Left lung (tissue), 10 donors: ENCODE results near the gene TCEA3. TPM values are rescaled to one million over a fixed set of nuclear protein-coding genes. Genes with fewer than 3 reads are reported as not detected.

ENCODE experiments used
- ATAC-seq: fragments of 200-7000 bp; cut with Tn5 transposase; one replicate; pipeline ENCODE4 v1.9.1; 2020; ENCODE audit warnings: moderate library complexity
- DNase-seq, 4 donors: peaks; one replicate each; pipeline ENCODE4 v3.0.0-alpha.2; 2013 to 2020
- H3K27ac ChIP-seq, 2 donors: fragments of 200-600 bp; sonication (generic) in 1 of 2; one replicate each; pipeline versions ENCODE4 v1.5.0 to v1.8.0; 2020 to 2021
- H3K27me3 ChIP-seq, 2 donors: fragments of 200-600 bp; sonication (generic) in 1 of 2; one replicate each; pipeline versions ENCODE4 v1.5.0 to v1.8.0; 2020 to 2021
- H3K36me3 ChIP-seq, 2 donors: fragments of 200-600 bp; sonication (generic) in 1 of 2; one replicate each; pipeline versions ENCODE4 v1.5.0 to v1.8.0; 2020 to 2021
- H3K4me1 ChIP-seq, 2 donors: fragments of 200-600 bp; one replicate each; pipeline ENCODE4 v1.8.0; 2021
- H3K4me3 ChIP-seq, 2 donors: fragments of 200-600 bp; sonication (generic) in 1 of 2; one replicate each; pipeline versions ENCODE4 v1.5.0 to v1.8.0; 2020 to 2021; ENCODE audit warnings: mild to moderate bottlenecking in 1 of 2
- H3K9me3 ChIP-seq, 2 donors: fragments of 200-600 bp; sonication (generic) in 1 of 2; one replicate each; pipeline versions ENCODE4 v1.5.0 to v1.8.0; 2020 to 2021
- intact Hi-C, 2 donors: fragments of 100-400 bp; cut with DNase I; formaldehyde crosslinking; loops; one replicate each; pipeline versions ENCODE4 v1.11.2 to v1.14.2; 2022
- polyA plus RNA-seq, 6 donors: library from polyadenylated mRNA; unstranded; fragments of 120-200 nt; gene quantifications; one replicate each; pipeline ENCODE4 v1.2.1, GENCODE V29; 2013; ENCODE audit not compliant: insufficient read length in 6 of 6
- total RNA-seq, 2 donors: library from RNA; stranded (reverse); fragmentation: NEBNext Ultra II Directional; extraction: Animal tissue kit (Norgen Biotek cat#: 25700); gene quantifications; one replicate each; pipeline ENCODE4 v1.2.1, GENCODE V29; 2021
- TF ChIP-seq, protein P1 (sequence below), 2 donors: fragments of 200-600 bp; sonication (generic) in 1 of 2; IDR thresholded peaks; one replicate each; pipeline versions ENCODE4 v1.5.0 to v1.8.0; 2021; ENCODE audit warnings: antibody characterized with exemption in 2 of 2
- donor health status: DM: no; HTN: yes; CAD: no.
- donor health status: DM: no; HTN: no; CAD: no.

Gene TCEA3
- total and polyA plus RNA-seq, 8 donors, result 15.5 to 43.2 (median 28.0) TPM

DNA sequence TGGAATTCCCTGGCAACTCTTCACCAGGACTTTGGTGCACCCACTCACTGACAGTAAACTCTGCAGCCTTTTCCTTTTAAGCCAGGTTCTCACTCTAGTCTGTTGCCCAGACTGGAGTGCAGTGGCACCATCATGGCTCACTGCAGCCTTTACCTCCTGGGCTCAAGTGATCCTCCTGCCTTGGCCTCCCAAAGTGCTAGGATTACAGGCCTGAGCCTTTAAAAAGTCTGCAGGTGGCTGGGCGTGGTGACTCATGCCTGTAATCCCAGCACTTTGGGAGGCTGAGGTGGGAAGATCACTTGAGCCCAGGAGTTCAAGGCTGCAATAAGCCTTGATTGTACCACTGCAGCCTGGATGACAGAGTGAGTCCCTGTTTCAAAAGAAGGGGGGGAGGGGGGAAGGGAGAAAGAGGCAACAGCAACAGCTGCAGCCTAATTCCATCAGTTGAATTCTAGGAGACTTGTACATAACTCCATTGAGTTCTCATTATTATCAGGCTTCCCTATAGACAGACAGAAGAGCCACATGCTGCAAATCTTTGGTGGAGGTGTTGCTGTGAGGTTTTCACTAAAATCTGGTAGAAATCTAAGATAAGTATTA lies 72.4 kb downstream of the TCEA3 start:
- H3K27me3 ChIP-seq, result no peaks in the 10 kb centered on the region
- DNase-seq (no peak), ATAC-seq (no peak)
- TF ChIP-seq, protein P1, sequence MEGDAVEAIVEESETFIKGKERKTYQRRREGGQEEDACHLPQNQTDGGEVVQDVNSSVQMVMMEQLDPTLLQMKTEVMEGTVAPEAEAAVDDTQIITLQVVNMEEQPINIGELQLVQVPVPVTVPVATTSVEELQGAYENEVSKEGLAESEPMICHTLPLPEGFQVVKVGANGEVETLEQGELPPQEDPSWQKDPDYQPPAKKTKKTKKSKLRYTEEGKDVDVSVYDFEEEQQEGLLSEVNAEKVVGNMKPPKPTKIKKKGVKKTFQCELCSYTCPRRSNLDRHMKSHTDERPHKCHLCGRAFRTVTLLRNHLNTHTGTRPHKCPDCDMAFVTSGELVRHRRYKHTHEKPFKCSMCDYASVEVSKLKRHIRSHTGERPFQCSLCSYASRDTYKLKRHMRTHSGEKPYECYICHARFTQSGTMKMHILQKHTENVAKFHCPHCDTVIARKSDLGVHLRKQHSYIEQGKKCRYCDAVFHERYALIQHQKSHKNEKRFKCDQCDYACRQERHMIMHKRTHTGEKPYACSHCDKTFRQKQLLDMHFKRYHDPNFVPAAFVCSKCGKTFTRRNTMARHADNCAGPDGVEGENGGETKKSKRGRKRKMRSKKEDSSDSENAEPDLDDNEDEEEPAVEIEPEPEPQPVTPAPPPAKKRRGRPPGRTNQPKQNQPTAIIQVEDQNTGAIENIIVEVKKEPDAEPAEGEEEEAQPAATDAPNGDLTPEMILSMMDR (IDR thresholded peaks at IDR 0.05), result no peak
- no peaks in the 10 kb centered on the region for H3K9me3 ChIP-seq
- H3K4me3 ChIP-seq, result no peak overlapping the region
- intact Hi-C loops, result no loop called here
- H3K4me1 ChIP-seq, result no peaks in the 10 kb centered on the region
- no peaks in the 10 kb centered on the region for H3K36me3 ChIP-seq
- H3K27ac ChIP-seq, result no peak overlapping the region

DNA sequence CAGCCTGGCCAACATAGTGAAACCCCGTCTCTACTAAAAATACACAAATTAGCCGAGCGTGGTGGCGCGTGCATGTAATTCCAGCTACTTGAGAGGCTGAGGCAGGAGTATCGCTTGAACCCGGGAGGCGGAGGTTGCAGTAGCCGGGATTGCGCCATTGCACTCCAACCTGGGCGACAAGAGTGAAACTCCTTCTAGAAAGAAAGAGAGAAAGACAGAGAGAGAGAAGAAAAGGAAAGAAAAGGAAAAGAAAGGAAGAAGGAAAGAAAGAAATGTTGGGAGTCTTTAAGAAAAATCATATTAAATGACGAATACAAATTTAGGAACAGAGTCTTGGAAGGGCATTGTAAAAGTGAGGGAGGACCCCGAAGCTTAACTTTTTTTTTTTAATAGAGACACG lies 78.6 kb downstream of the TCEA3 start:
- H3K9me3 ChIP-seq, result no peaks in the 10 kb centered on the region
- ATAC-seq (no peak), DNase-seq (no peak)
- TF ChIP-seq, protein P1 (IDR thresholded peaks at IDR 0.05), result no peak
- no peaks in the 10 kb centered on the region for H3K36me3 ChIP-seq
- H3K4me1 ChIP-seq, result peaks cover 5 to 36% of the 10 kb centered on the region in 2 donors
- no peaks in the 10 kb centered on the region for H3K27me3 ChIP-seq
- intact Hi-C loops, result no loop called here
- H3K4me3 ChIP-seq, result no peak overlapping the region
- no peak overlapping the region for H3K27ac ChIP-seq

DNA sequence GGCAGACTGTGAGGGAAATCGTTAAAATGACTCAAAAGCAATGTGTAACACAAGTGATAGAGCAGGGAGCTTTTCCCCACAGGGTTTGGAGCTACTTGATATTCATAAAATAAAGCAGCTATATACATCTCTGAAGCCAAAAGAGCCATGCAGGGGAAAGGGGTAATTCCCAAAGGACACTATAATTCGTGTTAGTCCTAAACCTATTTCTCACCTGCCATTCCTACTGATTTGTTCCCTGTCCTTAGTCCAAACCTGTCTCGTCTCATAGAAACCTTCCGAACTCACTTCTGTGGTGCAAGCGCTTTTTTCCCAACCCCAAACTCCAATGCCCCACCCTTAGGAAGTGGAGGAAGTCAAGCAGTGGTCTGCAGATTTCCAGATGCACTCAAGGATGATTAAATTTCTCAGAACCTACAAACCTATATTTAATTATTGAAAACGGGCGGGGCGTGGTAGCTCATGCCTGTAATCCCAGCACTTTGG lies 79.5 kb downstream of the TCEA3 start:
- Histone ChIP-seq H3K36me3 (no peaks in the 10 kb centered on the region), H3K4me1 (peaks cover 13 to 45% of the 10 kb centered on the region in 2 donors), H3K27me3 (no peaks in the 10 kb centered on the region), H3K4me3 (peak overlapping the region; percentile 77 to 99), H3K9me3 (no peaks in the 10 kb centered on the region), H3K27ac (peak overlapping the region; percentile 96 to 97)
- intact Hi-C loops, result no loop called here
- DNase-seq, result no peak
- TF ChIP-seq, protein P1 (IDR thresholded peaks at IDR 0.05), result no peak
- ATAC-seq, result no peak

DNA sequence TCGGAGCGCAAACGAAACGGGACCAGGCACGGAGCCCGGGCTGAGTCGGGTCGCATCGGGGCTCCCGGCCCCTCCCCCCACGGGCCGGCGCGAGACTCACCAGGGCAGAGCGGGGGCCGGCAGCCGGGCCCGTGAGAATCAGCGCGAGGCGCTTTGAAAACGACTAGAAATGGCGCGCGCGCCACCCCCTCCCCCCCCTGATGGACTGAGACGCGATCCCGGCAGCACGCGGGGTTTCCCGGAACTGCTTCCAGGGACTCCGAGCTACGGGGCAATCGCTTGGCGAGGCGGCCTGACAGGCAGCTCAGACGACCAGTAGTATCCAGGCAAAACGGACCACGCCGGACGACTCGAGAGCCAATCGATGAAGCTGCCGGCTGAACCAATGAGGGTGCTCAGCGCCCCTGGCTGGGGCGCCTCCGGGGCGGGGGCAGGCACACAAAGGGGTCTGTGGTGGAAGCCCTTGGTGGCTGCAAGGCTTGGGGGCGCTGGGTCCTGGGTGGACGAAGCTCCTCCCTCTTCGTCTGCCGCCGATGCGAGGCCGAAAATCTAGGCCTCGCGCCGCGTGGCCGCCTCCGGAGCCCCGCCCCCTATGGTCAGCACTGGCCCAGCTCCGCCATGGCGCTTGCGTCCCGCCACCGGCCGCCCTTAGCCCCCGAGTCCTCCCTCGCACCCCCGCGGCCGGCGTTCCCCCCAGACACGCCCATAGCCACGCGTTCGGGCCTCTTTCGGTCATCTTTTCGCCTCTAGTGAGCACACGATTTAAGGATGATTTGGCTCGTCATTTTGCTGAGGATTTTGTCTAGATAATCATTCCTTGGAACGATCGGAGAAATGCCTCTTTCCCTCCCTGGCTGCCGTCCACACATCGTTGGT lies 80.2 kb downstream of the TCEA3 start, which contains the start of gene HNRNPR:
TSS of gene HNRNPR (minus strand) at position 174 of the 876 bp plus-strand sequence. CDS start 3,276 bp downstream, outside the sequence.
- peak; percentile 99 to 100 (median 100) for DNase-seq
- Histone ChIP-seq H3K36me3 (no peaks in the 10 kb centered on the region), H3K27me3 (no peaks in the 10 kb centered on the region), H3K4me1 (peaks cover 15 to 52% of the 10 kb centered on the region in 2 donors), H3K4me3 (peak within 1 kb of the TSS; percentile 77 to 99), H3K27ac (peak within 1 kb of the TSS; percentile 96 to 97), H3K9me3 (no peaks in the 10 kb centered on the region)
- intact Hi-C loops, result no loop called here
- TF ChIP-seq, protein P1 (IDR thresholded peaks at IDR 0.05), result no peak
- peak; percentile 95 for ATAC-seq
